ENCODE data around the gene IP6K2. TPM values are rescaled to one million over a fixed set of nuclear protein-coding genes. Genes with fewer than 3 reads are reported as not detected.

The IP6K2 gene
- total and polyA plus RNA-seq, 2 of the 8 experiments (the other 6 are each of a cell fraction or from before 2014, with no cell fraction given), result 95.8 to 144 TPM

DNA sequence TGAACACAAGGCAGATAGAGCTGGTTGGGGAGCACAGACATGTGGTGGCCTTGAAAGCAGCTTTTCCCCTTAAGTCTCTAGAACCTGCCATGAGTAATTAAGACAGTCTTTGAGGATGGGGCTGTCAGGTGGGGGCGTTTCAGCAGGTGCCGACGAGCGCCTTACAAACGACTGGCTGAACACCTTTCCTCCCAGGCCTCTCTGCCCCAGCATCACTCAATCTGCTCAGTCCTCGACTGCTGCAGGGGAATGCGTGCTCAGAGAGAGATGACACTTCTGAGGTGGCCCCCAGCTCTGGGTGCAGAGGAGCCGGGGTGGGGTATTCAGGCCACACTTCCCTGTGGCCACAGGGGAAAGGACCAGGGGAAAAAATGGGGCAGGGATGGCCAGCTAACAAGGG lies 23.2 kb downstream of the IP6K2 start (continued):
- TF ChIP-seq BCL11A (IDR thresholded peaks at IDR 0.05; ENCODE audit: low read depth in 2 of 2, low read length in 2 of 2), result no peak
